ENCODE results near the gene NRL. TPM values are rescaled to one million over a fixed set of nuclear protein-coding genes. Genes with fewer than 3 reads are reported as not detected.

The NRL gene
- total RNA-seq, 1 donor from 2014 or later, result 3.6 TPM

DNA sequence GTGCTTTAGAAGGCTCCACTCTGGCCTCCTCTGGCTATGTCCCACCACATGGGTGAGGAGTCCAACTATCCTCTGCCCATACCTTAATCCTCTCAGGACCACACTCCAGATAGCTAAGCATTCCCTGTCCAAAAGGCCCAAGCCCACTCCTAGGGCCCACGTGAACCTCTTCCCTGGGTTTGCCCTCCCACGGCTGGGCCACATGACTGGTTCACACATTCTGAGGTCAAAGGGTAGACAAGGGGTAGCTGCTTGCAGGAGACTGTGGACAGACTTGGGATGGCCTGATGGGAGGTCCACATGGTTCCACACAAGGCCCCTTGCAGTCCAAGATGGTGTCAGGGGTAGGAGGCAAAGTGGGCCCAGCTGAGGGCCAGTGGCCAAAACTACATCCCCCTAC, 26.7 kb downstream of the NRL start:
- Histone ChIP-seq H3K36me3 (ENCODE audit: control insufficient read depth, insufficient read depth, low read length) (no peaks in the 10 kb centered on the region), H3K4me3 (ENCODE audit: low read depth, low read length) (no peak overlapping the region), H3K27me3 (ENCODE audit: control insufficient read depth, insufficient read depth, low read length) (peaks cover under 1% of the 10 kb centered on the region)
- no peak for DNase-seq (ENCODE audit: low read depth)
- TF ChIP-seq, protein P1, sequence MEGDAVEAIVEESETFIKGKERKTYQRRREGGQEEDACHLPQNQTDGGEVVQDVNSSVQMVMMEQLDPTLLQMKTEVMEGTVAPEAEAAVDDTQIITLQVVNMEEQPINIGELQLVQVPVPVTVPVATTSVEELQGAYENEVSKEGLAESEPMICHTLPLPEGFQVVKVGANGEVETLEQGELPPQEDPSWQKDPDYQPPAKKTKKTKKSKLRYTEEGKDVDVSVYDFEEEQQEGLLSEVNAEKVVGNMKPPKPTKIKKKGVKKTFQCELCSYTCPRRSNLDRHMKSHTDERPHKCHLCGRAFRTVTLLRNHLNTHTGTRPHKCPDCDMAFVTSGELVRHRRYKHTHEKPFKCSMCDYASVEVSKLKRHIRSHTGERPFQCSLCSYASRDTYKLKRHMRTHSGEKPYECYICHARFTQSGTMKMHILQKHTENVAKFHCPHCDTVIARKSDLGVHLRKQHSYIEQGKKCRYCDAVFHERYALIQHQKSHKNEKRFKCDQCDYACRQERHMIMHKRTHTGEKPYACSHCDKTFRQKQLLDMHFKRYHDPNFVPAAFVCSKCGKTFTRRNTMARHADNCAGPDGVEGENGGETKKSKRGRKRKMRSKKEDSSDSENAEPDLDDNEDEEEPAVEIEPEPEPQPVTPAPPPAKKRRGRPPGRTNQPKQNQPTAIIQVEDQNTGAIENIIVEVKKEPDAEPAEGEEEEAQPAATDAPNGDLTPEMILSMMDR (IDR thresholded peaks at IDR 0.05; ENCODE audit: insufficient read depth, low read length, poor library complexity, severe bottlenecking), result no peak

DNA sequence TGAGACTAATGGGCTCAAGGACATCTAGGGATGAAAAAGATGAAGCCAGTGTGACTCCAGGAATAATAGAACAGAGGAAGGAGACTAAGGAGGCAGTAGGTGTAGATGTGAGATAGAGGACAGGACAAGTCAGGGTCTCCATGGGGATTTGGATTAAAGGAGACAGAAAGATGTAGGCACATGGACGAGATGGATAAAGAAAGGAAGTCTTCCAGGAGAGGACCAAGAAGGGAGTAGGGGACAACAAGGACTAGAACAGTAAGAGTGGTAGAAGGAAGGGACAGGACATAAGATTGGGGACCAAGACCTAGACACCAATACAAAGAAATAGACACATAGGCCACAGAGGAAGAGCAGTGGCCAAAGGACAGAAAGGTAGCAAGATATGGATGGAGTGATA, 27.7 kb downstream of the NRL start:
- peaks cover 11% of the 10 kb centered on the region for H3K27me3 ChIP-seq (ENCODE audit: control insufficient read depth, insufficient read depth, low read length)
- H3K4me3 ChIP-seq (ENCODE audit: low read depth, low read length), result no peak overlapping the region
- no peak for DNase-seq (ENCODE audit: low read depth)
- TF ChIP-seq, protein P1 (IDR thresholded peaks at IDR 0.05; ENCODE audit: insufficient read depth, low read length, poor library complexity, severe bottlenecking), result no peak
- H3K36me3 ChIP-seq (ENCODE audit: control insufficient read depth, insufficient read depth, low read length), result no peaks in the 10 kb centered on the region

DNA sequence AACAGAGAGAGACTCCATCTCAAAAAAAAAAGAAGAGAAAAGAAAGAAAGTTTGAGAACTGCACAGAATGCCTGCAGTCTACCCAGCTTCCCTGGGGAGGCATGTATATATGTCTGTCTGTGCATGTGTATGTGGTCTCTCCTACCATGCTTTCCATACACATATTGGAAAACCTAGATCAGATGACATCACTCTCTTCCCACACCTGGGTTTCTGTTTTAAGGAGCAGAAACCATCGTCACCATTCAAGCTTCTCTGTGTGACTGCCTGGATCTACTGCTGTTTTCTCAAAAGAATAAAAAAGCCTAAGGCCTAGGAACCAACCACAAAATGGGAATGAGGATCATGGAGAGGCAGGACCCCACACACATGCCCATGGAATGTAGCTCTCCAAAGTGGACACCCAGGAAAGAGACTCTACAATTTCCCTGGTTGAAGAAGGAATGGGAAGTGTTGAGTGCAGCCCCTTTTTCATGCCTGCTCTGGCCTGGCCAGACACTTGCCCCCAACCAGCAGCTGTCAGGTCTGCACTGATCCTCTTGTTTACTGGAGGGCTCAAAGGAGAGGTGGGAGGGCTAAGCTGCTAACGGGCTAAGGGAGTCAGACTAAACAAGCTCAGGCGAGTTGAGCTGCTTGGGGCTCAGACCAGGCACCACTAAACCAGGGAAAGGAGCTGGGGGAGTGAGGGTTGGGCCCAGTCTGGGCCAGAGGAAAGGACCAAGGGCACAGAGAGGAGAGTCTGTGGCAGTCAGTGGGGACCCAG, 28.4 kb downstream of the NRL start:
- Histone ChIP-seq H3K4me3 (ENCODE audit: low read depth, low read length) (no peak overlapping the region), H3K36me3 (ENCODE audit: control insufficient read depth, insufficient read depth, low read length) (no peaks in the 10 kb centered on the region), H3K27me3 (ENCODE audit: control insufficient read depth, insufficient read depth, low read length) (peaks cover 17% of the 10 kb centered on the region)
- TF ChIP-seq, protein P1 (IDR thresholded peaks at IDR 0.05; ENCODE audit: insufficient read depth, low read length, poor library complexity, severe bottlenecking), result no peak
- DNase-seq (ENCODE audit: low read depth), result no peak

DNA sequence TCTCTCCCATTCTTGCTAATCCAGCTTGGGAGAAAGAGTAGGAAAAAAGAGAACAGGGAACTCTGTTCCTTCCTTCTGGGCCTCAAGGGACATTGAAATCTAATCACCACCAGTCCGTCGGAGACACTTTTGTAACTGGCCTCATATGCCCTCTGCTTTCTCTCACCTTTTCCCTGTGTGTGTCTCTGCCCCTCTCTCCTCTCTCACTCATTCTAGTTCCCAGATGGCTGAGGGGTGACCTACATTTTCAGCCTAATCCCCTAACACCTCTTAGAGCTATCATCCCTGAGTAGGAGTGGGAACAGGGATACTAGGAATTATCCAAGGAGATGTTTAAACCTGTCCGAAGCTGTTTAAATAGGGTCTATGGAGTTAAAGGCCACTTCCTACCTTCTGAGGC, 29.5 kb downstream of the NRL start:
- no peaks in the 10 kb centered on the region for H3K36me3 ChIP-seq (ENCODE audit: control insufficient read depth, insufficient read depth, low read length)
- peaks cover 18% of the 10 kb centered on the region for H3K27me3 ChIP-seq (ENCODE audit: control insufficient read depth, insufficient read depth, low read length)
- no peak for DNase-seq (ENCODE audit: low read depth)
- TF ChIP-seq, protein P1 (IDR thresholded peaks at IDR 0.05; ENCODE audit: insufficient read depth, low read length, poor library complexity, severe bottlenecking), result no peak
- no peak overlapping the region for H3K4me3 ChIP-seq (ENCODE audit: low read depth, low read length)

DNA sequence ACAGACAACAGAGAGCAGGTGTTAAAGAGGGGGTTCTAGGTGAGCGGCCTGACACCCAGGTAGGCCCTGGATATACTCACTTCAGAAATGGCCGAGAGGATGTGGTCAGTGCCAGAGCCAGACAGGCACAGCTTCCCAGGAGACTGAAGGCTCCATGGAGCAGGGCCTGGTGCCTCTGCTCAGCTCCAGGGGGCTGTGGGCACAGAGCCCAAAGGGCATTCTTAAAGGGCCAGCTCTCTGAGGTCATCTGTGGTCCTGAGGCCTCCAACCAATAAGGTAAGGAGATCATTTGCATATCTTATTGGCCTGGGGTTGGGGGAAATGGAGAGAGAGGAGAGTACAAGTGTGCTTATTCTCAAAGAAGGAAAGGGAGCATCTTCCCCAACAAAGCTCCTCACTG, 30.3 kb downstream of the NRL start:
- H3K36me3 ChIP-seq (ENCODE audit: control insufficient read depth, insufficient read depth, low read length), result no peaks in the 10 kb centered on the region
- no peak overlapping the region for H3K4me3 ChIP-seq (ENCODE audit: low read depth, low read length)
- TF ChIP-seq, protein P1 (IDR thresholded peaks at IDR 0.05; ENCODE audit: insufficient read depth, low read length, poor library complexity, severe bottlenecking), result no peak
- peaks cover 21% of the 10 kb centered on the region for H3K27me3 ChIP-seq (ENCODE audit: control insufficient read depth, insufficient read depth, low read length)
- DNase-seq (ENCODE audit: low read depth), result no peak

DNA sequence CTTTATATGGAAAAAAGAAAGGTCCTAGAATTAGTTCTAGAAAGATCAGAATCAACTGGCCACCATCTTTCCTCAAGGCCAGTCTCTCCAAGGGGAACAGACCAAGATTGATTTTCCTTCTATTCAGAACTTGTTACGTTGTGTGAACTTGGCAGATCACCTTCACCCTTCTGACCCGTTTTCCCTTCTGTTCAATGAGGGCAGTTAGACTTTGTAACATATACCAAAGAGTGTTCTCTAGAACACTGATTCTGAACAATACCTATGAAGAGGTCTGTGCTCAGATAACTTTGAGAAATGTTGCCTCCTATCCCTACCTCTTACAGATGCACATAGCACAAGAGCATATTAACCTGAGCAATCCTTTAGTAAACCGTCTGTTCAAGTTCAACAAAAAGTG, 31.3 kb downstream of the NRL start:
- peaks cover 24% of the 10 kb centered on the region for H3K27me3 ChIP-seq (ENCODE audit: control insufficient read depth, insufficient read depth, low read length)
- no peak overlapping the region for H3K4me3 ChIP-seq (ENCODE audit: low read depth, low read length)
- TF ChIP-seq, protein P1 (IDR thresholded peaks at IDR 0.05; ENCODE audit: insufficient read depth, low read length, poor library complexity, severe bottlenecking), result no peak
- DNase-seq (ENCODE audit: low read depth), result no peak
- no peaks in the 10 kb centered on the region for H3K36me3 ChIP-seq (ENCODE audit: control insufficient read depth, insufficient read depth, low read length)

Data from kidney epithelial cell (primary cell).